Upper lobe of left lung (tissue), 6 donors: Measurements from ENCODE around the gene LRRC45. TPM values are rescaled to one million over a fixed set of nuclear protein-coding genes. Genes with fewer than 3 reads are reported as not detected.

Source experiments
- ATAC-seq, 2 donors: fragments of 200-7000 bp; cut with Tn5 transposase; one replicate each; pipeline ENCODE4 v1.9.1; 2022; ENCODE audit warnings: mild to moderate bottlenecking in 2 of 2, moderate library complexity in 2 of 2; ENCODE audit not compliant: low FRiP score in 2 of 2
- DNase-seq, 2 donors: peaks; one replicate each; pipeline ENCODE4 v3.0.0-alpha.2; 2019 to 2020
- H3K27ac ChIP-seq, 4 donors: fragments of 200-600 bp; sonication (generic); one replicate each; pipeline ENCODE4 v1.5.1; 2016 to 2019
- H3K27me3 ChIP-seq, 4 donors: fragments of 200-600 bp; sonication (generic); one replicate each; pipeline ENCODE4 v1.5.1; 2017 to 2019
- H3K36me3 ChIP-seq, 4 donors: fragments of 200-600 bp; sonication (generic); one replicate each; pipeline ENCODE4 v1.5.1; 2016 to 2019
- H3K4me1 ChIP-seq, 4 donors: fragments of 200-600 bp; sonication (generic); one replicate each; pipeline ENCODE4 v1.5.1; 2018 to 2019
- H3K4me3 ChIP-seq, 4 donors: fragments of 200-600 bp; sonication (generic); one replicate each; pipeline ENCODE4 v1.5.1; 2017 to 2019; ENCODE audit warnings: mild to moderate bottlenecking in 2 of 4, moderate library complexity in 1 of 4
- H3K9me3 ChIP-seq, 4 donors: fragments of 200-600 bp; sonication (generic); one replicate each; pipeline ENCODE4 v1.5.1; 2018 to 2019
- EP300 ChIP-seq, 4 donors: sonication (generic); formaldehyde crosslinking; IDR thresholded peaks; one replicate each; pipeline ENCODE4 v1.5.1; 2017; ENCODE audit warnings: antibody characterized with exemption in 4 of 4, control low read depth in 2 of 4
- POLR2A ChIP-seq, 4 donors: fragments of 450-650 bp; IDR thresholded peaks; one replicate each; pipeline ENCODE4 v1.5.1; 2016 to 2017; ENCODE audit warnings: antibody characterized with exemption in 4 of 4, mild to moderate bottlenecking in 2 of 4
- POLR2AphosphoS5 ChIP-seq, 2 donors: sonication (generic); formaldehyde crosslinking; IDR thresholded peaks; one replicate each; pipeline ENCODE4 v1.5.1; 2017; ENCODE audit warnings: antibody characterized with exemption in 2 of 2
- WGBS, 2 donors: methylation state at CpG; one replicate each; pipeline ENCODE4 v1.1.5; 2017 to 2018; 5-methylcytosine and 5-hydroxymethylcytosine counted together
- total RNA-seq, 6 donors: library from RNA; depleted of rRNA in 4 of 6; stranded (reverse); fragments of >200 nt in 4 of 6; gene quantifications; one replicate each; pipeline versions ENCODE4 v1.1.0 to v1.2.1, GENCODE V29; 2016 to 2021
- TF ChIP-seq, protein P1 (sequence below), 6 experiments: fragments of 450-650 bp in 4 of 6; fragments of 200-600 bp in 2 of 6; sonication (generic) in 2 of 6; IDR thresholded peaks; one replicate each; pipeline ENCODE4 v1.5.1; 2016 to 2019; ENCODE audit warnings: antibody characterized with exemption in 6 of 6
- donor health status: DM: no; HTN: no; CAD: no; lungs with moderate emphysema.
- donor health status: DM: no; HTN: yes; CAD: no; lungs with severe emphysema.

LRRC45 gene
- total RNA-seq, 6 donors from 2014 or later, result 14.0 to 57.6 (median 20.4) TPM

DNA sequence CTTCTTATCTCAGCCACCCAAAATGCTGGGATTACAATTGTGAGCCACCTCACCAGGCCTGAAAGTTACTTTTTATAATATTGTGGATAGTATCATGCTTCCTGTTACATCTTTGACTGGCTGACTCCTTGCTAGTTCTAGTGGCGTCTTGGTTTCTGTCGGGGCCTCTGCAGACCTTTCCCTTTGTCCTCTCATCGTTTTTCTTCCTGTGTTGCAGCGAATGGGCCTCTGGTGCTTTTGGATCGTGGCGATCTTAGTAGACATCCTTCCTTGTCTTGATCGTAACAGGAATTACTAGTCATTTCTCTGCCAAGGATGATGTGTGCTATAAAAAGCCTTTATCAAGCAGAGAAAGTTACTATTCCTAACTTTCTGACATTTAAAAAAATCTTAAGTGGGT lies 24.9 kb upstream of the LRRC45 start:
- Histone ChIP-seq H3K4me3 (no peak overlapping the region), H3K9me3 (no peaks in the 10 kb centered on the region), H3K27me3 (no peaks in the 10 kb centered on the region), H3K36me3 (peaks cover 0 to 13% (median 8%) of the 10 kb centered on the region in 4 donors), H3K4me1 (peaks cover 4 to 33% (median 25%) of the 10 kb centered on the region in 4 donors), H3K27ac (no peak overlapping the region)
- 77 to 86% methylated on average over 7 of the region's 7 CpGs for WGBS, 2 donors
- DNase-seq (no peak), ATAC-seq (no peak)
- no peak for TF ChIP-seq POLR2A (IDR thresholded peaks at IDR 0.05)
- TF ChIP-seq POLR2AphosphoS5 (IDR thresholded peaks at IDR 0.05), result no peak
- TF ChIP-seq, protein P1, sequence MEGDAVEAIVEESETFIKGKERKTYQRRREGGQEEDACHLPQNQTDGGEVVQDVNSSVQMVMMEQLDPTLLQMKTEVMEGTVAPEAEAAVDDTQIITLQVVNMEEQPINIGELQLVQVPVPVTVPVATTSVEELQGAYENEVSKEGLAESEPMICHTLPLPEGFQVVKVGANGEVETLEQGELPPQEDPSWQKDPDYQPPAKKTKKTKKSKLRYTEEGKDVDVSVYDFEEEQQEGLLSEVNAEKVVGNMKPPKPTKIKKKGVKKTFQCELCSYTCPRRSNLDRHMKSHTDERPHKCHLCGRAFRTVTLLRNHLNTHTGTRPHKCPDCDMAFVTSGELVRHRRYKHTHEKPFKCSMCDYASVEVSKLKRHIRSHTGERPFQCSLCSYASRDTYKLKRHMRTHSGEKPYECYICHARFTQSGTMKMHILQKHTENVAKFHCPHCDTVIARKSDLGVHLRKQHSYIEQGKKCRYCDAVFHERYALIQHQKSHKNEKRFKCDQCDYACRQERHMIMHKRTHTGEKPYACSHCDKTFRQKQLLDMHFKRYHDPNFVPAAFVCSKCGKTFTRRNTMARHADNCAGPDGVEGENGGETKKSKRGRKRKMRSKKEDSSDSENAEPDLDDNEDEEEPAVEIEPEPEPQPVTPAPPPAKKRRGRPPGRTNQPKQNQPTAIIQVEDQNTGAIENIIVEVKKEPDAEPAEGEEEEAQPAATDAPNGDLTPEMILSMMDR (IDR thresholded peaks at IDR 0.05), result no peak
- no peak for TF ChIP-seq EP300 (IDR thresholded peaks at IDR 0.05)

DNA sequence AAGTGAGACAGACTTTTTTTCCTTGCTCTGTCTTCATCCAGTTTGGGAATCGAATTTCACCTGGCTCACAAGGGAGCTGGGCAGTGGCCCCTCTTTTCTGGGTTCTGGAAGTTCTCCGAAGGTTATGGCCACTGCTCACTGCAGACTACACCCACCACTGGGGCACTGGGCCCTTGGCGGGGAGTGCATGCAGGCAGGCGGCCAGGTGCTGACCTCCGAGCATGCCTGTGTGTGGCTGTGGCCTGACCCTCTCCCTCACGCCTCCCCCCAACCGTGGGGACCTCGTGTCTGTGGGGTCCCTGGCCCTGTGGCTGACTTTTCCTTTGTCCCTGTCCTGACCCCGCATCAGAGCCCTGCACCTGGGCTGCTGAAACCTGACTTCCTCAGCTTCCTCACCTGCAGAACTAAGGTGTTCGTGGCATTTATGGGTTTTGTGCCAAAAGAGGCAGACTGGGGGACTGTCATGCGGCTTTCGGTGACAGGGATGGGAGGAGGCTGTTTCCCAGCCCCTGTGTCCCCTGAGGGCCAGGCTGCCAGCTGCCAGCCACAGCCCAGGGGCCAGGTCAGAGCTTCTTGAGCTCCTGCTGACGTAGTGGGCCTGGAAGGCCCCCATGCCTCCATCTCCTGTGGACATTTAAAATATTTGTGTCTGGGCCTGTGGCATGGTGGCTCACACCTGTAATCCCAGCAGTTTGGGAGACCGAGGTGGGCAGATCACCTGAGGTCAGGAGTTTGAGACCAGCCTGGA lies 24.2 kb upstream of the LRRC45 start:
- no peak overlapping the region for H3K4me3 ChIP-seq
- peak overlapping the region in 3 of 4 donors; percentile 4 to 65 (median 27) for H3K27ac ChIP-seq
- peak in 1 of 2 donors; percentile 74 for DNase-seq
- no peaks in the 10 kb centered on the region for H3K9me3 ChIP-seq
- TF ChIP-seq, protein P1 (IDR thresholded peaks at IDR 0.05), result no peak
- TF ChIP-seq POLR2AphosphoS5 (IDR thresholded peaks at IDR 0.05), result no peak
- TF ChIP-seq EP300 (IDR thresholded peaks at IDR 0.05), result no peak
- TF ChIP-seq POLR2A (IDR thresholded peaks at IDR 0.05), result no peak
- H3K36me3 ChIP-seq, result peaks cover 0 to 13% (median 8%) of the 10 kb centered on the region in 4 donors
- WGBS, 2 donors, result 91 to 95% methylated on average over 7 to 14 of the region's 14 CpGs
- no peaks in the 10 kb centered on the region for H3K27me3 ChIP-seq
- H3K4me1 ChIP-seq, result peaks cover 4 to 32% (median 22%) of the 10 kb centered on the region in 4 donors
- ATAC-seq, result no peak

DNA sequence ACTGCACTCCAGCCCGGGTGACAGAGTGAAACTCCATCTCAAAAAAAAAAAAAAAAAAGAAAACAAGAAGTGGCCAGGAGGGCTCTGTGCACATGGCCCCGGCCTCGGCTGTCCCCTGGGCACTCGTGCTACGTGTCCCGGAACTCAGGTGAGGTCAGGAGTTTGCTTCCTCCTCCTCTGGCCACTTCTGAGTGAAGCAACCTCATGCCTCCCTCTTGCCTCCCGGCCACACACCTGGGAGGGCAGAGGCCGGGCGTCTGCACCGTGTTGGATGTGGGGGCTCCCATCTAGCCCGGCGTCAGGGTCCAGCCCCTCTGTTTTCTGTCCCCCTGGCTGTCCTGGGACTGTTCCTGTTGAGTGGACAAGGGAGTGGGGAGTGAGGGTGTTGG lies 23.5 kb upstream of the LRRC45 start:
- peak; percentile 80 to 87 for DNase-seq
- ATAC-seq, result peak in 1 of 2 donors; percentile 69

DNA sequence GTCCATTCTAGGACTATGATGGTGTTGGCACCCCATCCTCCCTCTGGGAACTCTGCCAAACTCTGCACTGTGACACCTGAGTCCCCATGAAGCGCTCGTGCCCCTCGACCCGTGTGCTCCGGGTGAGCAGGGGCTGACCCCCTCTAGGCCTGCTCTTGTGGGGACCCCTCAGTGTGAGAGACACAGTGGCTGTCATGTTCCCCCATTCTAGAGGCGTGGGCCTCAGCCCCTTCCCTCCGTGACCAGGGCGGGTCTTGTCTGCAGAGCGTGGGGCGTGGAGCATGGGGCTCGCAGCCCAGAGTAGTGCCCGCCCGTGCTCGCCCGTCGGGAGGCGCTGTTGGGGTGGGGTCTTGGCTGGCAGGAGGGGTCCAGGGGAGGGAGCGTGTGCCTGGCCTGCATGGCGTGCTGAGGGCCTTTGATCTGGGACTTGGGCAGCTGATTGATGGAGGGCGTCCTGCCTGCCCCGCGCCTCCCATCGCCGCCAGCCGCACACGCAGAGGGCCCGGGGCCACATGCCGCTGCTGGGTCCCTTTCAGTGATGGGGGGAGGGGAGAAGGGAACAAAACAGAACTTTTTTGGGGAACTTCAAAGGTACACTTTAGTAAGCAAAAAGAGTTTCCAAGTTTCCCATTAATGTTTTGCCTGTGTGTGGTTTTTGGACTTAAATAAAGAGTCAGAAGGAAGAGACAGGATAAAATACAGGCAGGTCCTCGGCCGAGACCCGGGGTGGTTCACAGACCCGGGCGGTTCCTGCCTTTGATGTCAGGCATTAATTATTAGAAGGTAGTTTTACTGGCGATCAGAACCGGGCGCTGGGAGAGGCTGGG lies 22.9 kb upstream of the LRRC45 start:
- Histone ChIP-seq H3K27me3 (no peaks in the 10 kb centered on the region), H3K36me3 (peaks cover 0 to 10% (median 8%) of the 10 kb centered on the region in 4 donors), H3K9me3 (no peaks in the 10 kb centered on the region), H3K27ac (peak overlapping the region in 2 of 4 donors; percentile 24 to 65), H3K4me3 (no peak overlapping the region), H3K4me1 (peaks cover 0 to 20% (median 9%) of the 10 kb centered on the region in 4 donors)
- 74 to 79% methylated on average over 22 to 36 of the region's 36 CpGs for WGBS, 2 donors
- peak in 1 of 2 donors; percentile 2 for ATAC-seq
- peak in 1 of 2 donors; percentile 79 for DNase-seq
- TF ChIP-seq POLR2A (IDR thresholded peaks at IDR 0.05) (no peak), POLR2AphosphoS5 (IDR thresholded peaks at IDR 0.05) (no peak), EP300 (IDR thresholded peaks at IDR 0.05) (no peak)
- TF ChIP-seq, protein P1 (IDR thresholded peaks at IDR 0.05), result no peak

More for the DNA sequence above, 23.5 kb upstream of the LRRC45 start:
- Histone ChIP-seq H3K27me3 (no peaks in the 10 kb centered on the region), H3K27ac (peak overlapping the region in 2 of 4 donors; percentile 24 to 65), H3K36me3 (peaks cover 0 to 10% (median 8%) of the 10 kb centered on the region in 4 donors), H3K4me3 (no peak overlapping the region), H3K9me3 (no peaks in the 10 kb centered on the region), H3K4me1 (peaks cover 0 to 25% (median 16%) of the 10 kb centered on the region in 4 donors)
- 80 to 82% methylated on average over 12 of the region's 12 CpGs for WGBS, 2 donors
- TF ChIP-seq EP300 (IDR thresholded peaks at IDR 0.05), result peak in 1 of 4 donors; percentile 30
- TF ChIP-seq, protein P1 (IDR thresholded peaks at IDR 0.05), result no peak
- TF ChIP-seq POLR2A (IDR thresholded peaks at IDR 0.05), result peak in 1 of 4 donors; percentile 27
